ENCODE data around the gene EPN2.
"Not testable (repeated sequence)": the region's sequence is repeated elsewhere in the genome, so short reads cannot be mapped to it uniquely, and the experiment has no call there.

The EPN2 gene

GRCh38 chr17:19270704-19271611 lies 33.8 kb downstream of the EPN2 start:
- TF ChIP-seq CTCF (IDR thresholded peaks at IDR 0.05; ENCODE audit: low read depth, low read length): no peak
- H3K4me1 ChIP-seq: peaks cover 4% of the 10 kb centered on the region; the same call in 1 of the 2 replicates
- H3K9me3 ChIP-seq: no peaks in the 10 kb centered on the region
- no peaks in the 10 kb centered on the region for H3K36me3 ChIP-seq
- no peak for DNase-seq
- H3K27me3 ChIP-seq: no peaks in the 10 kb centered on the region
- H3K4me3 ChIP-seq (ENCODE audit: low read depth, low read length): no peak overlapping the region

- Histone ChIP-seq H3K36me3 (no peaks in the 10 kb centered on the region), H3K4me3 (ENCODE audit: low read depth, low read length) (no peak overlapping the region), H3K9me3 (no peaks in the 10 kb centered on the region), H3K27me3 (no peaks in the 10 kb centered on the region), H3K4me1 (peaks cover 4% of the 10 kb centered on the region; the same call in 1 of the 2 replicates)
- no peak for DNase-seq
- TF ChIP-seq CTCF (IDR thresholded peaks at IDR 0.05; ENCODE audit: low read depth, low read length): no peak
Measured at GRCh38 chr17:19271780-19272357, 34.7 kb downstream of the EPN2 start.

- no peaks in the 10 kb centered on the region for H3K36me3 ChIP-seq
- H3K4me1 ChIP-seq: peaks cover 4% of the 10 kb centered on the region; the same call in 1 of the 2 replicates
- H3K27me3 ChIP-seq: no peaks in the 10 kb centered on the region
- TF ChIP-seq CTCF (IDR thresholded peaks at IDR 0.05; ENCODE audit: low read depth, low read length): no peak
- no peaks in the 10 kb centered on the region for H3K9me3 ChIP-seq
- DNase-seq: no peak
- H3K4me3 ChIP-seq (ENCODE audit: low read depth, low read length): no peak overlapping the region
Measured at GRCh38 chr17:19273731-19274130, 36.6 kb downstream of the EPN2 start.

- H3K4me3 ChIP-seq (ENCODE audit: low read depth, low read length): no peak overlapping the region
- H3K4me1 ChIP-seq: peaks cover 4% of the 10 kb centered on the region; the same call in 1 of the 2 replicates
- H3K9me3 ChIP-seq: no peaks in the 10 kb centered on the region
- no peak for DNase-seq
- H3K27me3 ChIP-seq: no peaks in the 10 kb centered on the region
- TF ChIP-seq CTCF (IDR thresholded peaks at IDR 0.05; ENCODE audit: low read depth, low read length): no peak
- H3K36me3 ChIP-seq: no peaks in the 10 kb centered on the region
Measured at GRCh38 chr17:19274893-19275292, 37.7 kb downstream of the EPN2 start.

GRCh38 chr17:19275457-19276127 lies 38.4 kb downstream of the EPN2 start:
- Histone ChIP-seq H3K4me1 (peaks cover 4% of the 10 kb centered on the region; the same call in 1 of the 2 replicates), H3K4me3 (ENCODE audit: low read depth, low read length) (no peak overlapping the region), H3K9me3 (no peaks in the 10 kb centered on the region), H3K36me3 (no peaks in the 10 kb centered on the region), H3K27me3 (no peaks in the 10 kb centered on the region)
- TF ChIP-seq CTCF (IDR thresholded peaks at IDR 0.05; ENCODE audit: low read depth, low read length): no peak
- no peak for DNase-seq

- not testable (repeated sequence) for H3K36me3 ChIP-seq; H3K4me3 ChIP-seq (ENCODE audit: low read depth, low read length); H3K27me3 ChIP-seq; DNase-seq; H3K4me1 ChIP-seq; H3K9me3 ChIP-seq
Measured at GRCh38 chr17:19278284-19278683, 41.1 kb downstream of the EPN2 start.

All from BE2C (cell line).